Prostate gland (tissue), 2 donors: ENCODE measurements around the gene MRPL53.

Source experiments
- CTCF ChIP-seq, 4 experiments: fragments of 200-600 bp in 2 of 4; fragments of 450-650 bp in 2 of 4; sonication (generic) in 2 of 4; IDR thresholded peaks; 1 replicate in 3 of 4; 2 replicates in 1 of 4; pipeline ENCODE4 v1.5.1; 2016 to 2019; ENCODE audit warnings: antibody characterized with exemption in 4 of 4, mild to moderate bottlenecking in 2 of 4, moderate library complexity in 2 of 4
- POLR2A ChIP-seq: fragments of 450-650 bp; IDR thresholded peaks from one replicate; pipeline ENCODE4 v1.6.1; 2016; ENCODE audit warnings: antibody characterized with exemption, mild to moderate bottlenecking
- POLR2AphosphoS5 ChIP-seq: sonication (generic); formaldehyde crosslinking; IDR thresholded peaks from one replicate; pipeline ENCODE4 v1.6.1; 2017; ENCODE audit warnings: antibody characterized with exemption

DNA sequence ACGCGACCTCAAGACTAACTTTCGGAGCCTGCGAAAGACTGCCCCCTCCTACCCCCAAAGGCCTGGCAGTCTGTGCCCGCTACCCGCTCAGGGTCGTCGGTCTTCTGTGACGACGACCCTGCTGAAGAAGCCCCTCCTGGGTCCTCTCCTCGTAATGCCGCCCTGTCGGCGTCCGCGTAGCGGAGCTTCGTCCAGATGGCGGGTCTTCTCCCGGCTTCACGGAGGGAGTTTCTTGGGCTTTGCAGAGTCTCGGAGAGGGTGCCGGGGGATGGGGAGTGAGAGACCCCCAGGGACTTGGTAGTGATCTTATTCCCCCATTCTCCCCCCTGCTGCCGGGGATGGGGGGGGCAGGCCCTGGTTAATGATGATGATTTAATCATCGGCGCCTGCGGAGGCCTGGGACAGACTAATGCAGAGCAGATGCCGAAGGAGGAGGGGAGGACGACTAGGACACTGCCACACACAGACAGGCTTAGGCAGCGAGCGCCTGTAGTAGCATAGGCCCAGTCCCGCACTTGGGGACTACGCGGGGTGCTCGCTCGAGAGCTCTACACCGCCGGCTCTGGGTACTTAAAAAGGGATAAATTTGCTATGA, 35.5 kb upstream of the MRPL53 start:
- TF ChIP-seq CTCF (IDR thresholded peaks at IDR 0.05) (no peak), POLR2A (no peak), POLR2AphosphoS5 (no peak)
